DMS 273 (cell line): ENCODE data around the gene OVOL1.

ENCODE experiments used
- DNase-seq: peaks from one replicate; lab custom pipeline; 2025; ENCODE audit not compliant: unreplicated experiment; lab: John Stamatoyannopoulos, UW

The OVOL1 gene

GRCh38 chr11:65790902-65791650 lies 4.2 kb downstream of the OVOL1 start:
- DNase-seq = no peak

DNA sequence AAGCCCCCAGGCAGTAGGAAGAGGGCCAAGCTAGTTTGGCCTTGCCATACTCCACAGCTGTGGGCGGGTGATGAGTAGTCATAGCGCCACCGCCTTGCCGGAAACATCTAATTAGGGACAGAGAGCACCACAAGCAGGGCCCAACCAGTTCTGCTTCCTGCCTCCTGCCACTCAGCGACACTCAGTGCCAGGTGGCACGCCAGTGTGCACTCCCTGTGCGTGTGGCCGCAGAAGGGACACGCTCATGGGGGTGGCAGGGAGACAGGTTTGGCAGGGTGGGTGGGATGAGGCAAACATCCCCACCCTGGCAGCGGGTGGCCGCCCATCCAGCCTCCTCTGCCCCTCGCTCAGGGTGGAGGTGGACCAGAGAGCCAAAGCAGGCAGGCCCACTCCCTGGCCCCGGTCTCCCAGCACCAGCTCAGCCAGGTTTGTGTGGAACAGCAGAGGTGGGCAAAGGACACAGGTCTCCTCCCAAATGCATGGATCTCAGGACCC lies 4.9 kb downstream of the OVOL1 start:
- DNase-seq = no peak

DNA sequence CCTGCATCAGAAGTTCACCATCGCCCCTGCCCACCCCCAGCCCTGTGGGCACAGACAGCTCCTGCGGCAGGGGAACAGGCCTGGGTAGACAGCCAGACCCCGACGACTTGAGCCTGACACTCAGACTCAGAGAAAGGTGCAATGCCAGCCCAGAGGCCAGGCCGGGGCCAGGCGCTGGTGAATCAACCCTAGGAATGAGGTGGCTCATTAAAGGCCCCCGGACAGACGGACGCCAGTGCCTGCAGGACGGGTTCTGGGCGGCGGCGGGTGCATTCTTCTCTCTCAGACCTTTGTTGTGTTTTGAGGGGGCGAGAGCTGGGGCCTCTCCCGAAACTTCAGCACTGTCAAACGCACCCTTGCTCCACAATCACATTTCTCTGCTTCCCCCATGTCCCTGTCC lies 5.6 kb downstream of the OVOL1 start:
- DNase-seq = no peak

GRCh38 chr11:65793144-65793581 lies 6.3 kb downstream of the OVOL1 start:
- DNase-seq = peak; percentile 22

- DNase-seq = no peak
Observed at GRCh38 chr11:65793625-65794400, 7.0 kb downstream of the OVOL1 start.

DNA sequence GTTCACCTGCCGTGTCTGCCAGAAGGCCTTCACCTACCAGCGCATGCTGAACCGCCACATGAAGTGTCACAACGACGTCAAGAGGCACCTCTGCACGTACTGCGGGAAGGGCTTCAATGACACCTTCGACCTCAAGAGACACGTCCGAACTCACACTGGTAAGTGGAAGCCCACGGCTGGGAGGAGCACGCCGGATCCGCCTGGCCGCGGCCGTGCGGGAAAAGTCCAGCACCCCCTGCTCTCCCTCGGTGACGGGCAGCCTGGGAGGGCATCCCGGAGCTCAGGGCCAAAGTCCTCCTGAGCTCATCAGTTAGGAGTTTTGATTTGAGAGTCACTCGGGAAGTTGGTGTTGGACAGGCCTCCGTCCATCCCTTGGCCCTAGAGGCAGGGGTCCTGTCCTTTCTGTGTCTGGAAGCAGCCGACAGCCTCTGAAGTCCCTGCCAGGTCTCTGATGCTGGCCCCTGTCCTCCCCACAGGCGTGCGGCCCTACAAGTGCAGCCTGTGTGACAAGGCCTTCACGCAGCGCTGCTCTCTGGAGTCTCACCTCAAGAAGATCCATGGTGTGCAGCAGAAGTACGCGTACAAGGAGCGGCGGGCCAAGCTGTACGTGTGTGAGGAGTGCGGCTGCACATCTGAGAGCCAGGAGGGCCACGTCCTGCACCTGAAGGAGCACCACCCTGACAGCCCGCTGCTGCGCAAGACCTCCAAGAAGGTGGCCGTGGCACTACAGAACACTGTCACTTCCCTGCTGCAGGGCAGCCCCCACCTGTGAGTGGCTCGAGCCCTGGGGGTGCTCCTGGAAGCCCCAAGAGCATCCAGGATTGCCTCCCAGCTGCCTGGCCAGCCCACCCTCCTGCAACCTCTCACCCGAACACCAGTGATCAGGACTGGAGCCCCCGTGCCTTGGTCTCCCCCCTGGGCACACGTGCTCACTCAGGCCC lies 8.0 kb downstream of the OVOL1 start:
- no peak for DNase-seq

DNA sequence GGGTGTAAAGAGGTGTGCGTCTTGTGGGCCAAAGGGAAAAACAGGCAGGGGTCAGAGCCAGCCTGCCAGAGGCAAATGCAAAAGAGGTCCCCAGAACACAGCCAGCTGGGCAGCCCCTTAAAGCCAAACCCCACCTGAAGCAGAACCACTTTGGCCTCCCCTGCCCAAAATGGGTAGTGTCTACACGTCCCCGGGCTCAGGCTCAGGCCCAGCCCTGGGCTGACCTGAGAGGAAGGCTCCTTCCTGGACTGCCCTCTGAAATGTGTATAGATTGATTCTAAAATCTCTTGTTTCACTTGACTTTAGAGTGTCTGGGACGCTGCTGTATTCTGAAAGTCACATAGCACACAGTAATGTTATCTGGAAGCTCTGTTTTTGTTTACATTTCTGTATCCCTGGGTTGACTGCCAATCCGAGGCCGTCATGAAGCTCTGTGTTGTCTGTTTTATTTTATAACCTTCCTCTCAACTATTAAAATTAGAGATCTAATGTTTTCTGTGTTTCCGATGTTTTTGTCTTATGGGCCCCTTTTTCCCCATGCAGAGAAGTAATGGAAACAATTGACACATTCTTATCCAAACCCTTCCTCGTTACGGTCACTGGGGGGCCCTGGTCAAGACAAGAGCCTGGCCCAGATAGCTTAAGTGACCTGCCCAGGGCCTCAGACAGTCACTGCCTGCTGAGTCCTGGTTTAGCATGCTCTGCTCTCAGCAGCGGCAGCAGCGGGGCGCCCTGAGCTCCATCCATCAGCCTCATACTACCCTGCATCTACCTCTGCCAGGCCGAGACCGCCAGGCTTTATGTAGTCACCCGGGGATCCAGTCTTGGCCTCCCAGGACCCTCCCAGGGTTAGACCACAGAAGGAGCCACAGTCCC lies 10.1 kb downstream of the OVOL1 start:
- no peak for DNase-seq

GRCh38 chr11:65797711-65798110 lies 10.8 kb downstream of the OVOL1 start:
- DNase-seq = no peak

DNA sequence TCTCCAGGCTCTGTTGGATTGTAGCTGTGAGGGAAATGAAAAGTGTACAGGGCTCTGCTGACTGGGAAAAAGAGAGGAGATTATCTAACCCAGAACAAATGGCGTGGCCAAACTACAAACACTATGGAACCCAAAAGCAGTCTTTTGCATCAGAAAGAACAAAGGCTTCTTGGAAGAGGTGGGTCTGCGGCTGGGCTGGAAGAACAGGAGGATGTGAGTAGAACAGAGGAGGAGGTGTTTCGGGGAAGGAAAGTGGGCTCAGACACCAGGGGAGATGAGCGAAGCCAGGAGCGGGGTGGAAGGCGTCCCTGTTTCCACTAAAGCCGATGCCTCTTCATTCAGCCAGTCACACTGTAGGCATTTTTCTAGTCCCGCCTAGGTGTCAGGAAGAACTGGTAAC lies 12.0 kb downstream of the OVOL1 start:
- DNase-seq = no peak

- DNase-seq = no peak
Observed at GRCh38 chr11:65801153-65801987, 14.5 kb downstream of the OVOL1 start.

GRCh38 chr11:65802841-65803240 lies 16.0 kb downstream of the OVOL1 start:
- no peak for DNase-seq

DNA sequence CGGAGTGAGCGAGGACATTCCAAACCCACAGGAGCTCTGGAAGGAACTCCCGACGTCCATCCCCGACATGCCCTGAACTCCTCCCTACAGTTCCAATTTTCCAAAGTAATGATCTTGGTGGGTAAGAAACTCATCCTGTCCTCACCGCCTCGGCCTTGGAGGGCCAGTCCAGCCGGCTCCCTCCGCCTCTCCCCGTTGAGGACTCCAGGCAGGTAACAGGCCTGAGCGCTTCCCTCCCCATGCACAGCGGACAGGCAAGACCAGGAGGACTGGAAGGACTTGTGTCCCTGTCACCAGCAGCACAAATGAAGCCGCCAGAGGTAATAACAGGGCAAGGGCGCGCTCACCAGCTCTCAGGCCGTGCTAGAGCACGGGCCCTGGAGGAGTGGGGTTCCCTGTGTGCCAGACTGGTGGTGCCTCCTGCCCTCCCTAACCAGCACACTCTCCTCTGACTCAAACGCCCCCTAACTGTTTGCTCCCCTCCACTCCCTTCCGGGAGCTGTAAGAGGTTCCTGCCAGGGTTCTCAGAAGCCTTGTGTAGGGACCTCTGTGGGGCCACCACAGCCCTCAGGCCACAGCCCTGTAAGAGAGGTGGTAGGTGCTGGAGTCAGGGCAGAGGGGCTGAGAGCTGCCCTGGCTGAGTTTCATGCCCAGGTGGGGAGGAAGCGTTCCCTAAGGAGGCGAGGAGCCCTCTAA lies 17.1 kb downstream of the OVOL1 start:
- DNase-seq = no peak

DNA sequence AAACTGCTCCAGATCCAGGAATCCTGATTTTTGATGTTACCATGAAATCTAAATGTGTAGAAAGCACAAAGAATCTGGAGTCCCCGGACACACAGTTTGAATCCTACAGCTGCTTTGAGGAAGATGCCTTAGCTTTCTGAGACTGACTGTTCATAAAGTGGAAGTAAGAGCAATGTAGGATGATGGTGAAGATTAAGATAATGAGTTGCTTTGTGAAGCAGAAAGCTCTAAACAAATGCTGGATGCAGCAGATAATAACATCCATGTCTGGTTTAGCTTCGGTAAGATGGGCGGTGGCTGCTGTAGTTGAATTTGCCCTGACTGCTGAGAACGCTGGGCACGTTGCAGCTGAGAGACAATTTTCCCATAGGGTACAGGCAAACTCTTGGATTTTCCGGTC lies 20.1 kb downstream of the OVOL1 start:
- DNase-seq = no peak

DNA sequence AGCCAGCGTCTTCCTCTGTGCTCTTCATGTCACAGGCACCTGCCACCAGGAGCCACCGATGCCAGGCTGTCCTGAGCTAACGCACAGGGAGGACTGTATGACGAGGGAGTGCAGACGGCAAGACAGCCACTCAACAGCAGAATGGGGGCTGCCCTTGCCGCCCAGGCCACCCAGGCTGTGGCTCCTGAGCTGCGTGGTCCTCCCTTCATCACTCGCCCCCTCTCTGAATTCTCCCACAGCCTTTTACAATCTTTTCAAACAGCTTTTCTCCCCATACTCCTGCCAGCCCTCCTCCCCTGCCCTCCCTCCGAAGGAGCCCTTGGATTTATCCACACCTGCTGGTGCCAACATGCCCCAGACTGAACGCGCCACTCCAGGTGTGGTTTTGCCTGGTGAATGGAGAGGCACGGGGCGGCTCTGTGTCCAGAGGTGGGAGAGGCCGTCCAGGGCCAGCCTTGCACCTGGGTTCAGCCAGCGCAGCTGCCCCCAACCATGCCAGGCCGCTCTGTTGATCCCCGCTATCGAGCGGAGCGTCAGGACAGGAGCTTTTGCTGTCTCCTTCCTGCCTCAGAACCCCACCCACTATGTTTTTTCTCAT lies 22.0 kb downstream of the OVOL1 start:
- no peak for DNase-seq

DNA sequence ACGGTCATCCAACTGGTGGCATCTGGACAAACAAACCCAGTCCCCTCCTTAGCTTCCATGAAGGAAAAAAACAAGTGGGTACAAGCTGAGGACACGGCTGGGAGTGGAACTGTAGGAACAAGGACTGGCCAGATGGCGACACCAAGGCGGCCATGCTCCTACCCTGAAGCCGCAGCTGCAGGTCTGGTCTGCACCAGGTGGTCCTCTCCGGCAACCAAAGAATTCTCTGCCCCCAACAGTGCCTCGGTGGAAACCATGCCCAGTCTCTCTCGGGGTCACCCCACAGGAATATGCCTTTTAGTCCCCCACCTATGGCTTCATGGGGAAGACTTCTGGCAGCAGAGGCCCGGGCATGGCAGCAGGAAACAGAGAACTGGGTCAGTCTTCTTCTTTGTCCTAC lies 22.6 kb downstream of the OVOL1 start:
- DNase-seq = no peak

- peak; percentile 21 for DNase-seq
Observed at GRCh38 chr11:65810046-65810868, 23.4 kb downstream of the OVOL1 start.

GRCh38 chr11:65811764-65812475 lies 25.1 kb downstream of the OVOL1 start:
- peak; percentile 37 for DNase-seq
